ENCODE data around the gene FHDC1.

DNA sequence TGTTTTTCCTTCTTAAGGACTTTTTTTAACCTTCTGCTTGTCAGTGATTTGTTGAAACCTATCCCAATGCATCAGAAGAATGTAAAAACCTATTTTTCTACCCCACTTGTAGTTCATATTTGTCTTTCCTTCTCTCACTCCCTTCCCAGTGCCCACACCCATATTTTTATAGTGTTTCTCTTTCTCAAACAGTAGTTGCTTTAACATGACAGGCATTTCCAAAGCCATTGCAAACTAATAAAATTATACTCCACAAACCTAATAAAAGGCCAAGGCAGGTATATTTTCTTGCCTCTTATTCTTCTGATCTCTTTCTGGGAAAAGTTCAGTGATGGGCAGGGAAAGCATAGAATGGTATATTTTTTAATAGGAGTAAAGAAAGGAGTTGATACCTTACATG is 35.7 kb upstream of the FHDC1 start:
- TF ChIP-seq, protein P1, sequence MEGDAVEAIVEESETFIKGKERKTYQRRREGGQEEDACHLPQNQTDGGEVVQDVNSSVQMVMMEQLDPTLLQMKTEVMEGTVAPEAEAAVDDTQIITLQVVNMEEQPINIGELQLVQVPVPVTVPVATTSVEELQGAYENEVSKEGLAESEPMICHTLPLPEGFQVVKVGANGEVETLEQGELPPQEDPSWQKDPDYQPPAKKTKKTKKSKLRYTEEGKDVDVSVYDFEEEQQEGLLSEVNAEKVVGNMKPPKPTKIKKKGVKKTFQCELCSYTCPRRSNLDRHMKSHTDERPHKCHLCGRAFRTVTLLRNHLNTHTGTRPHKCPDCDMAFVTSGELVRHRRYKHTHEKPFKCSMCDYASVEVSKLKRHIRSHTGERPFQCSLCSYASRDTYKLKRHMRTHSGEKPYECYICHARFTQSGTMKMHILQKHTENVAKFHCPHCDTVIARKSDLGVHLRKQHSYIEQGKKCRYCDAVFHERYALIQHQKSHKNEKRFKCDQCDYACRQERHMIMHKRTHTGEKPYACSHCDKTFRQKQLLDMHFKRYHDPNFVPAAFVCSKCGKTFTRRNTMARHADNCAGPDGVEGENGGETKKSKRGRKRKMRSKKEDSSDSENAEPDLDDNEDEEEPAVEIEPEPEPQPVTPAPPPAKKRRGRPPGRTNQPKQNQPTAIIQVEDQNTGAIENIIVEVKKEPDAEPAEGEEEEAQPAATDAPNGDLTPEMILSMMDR (IDR thresholded peaks at IDR 0.05; ENCODE audit: low read depth, low read length, poor library complexity, severe bottlenecking): no peak
- no peak for TF ChIP-seq EZH2phosphoT487 (IDR thresholded peaks at IDR 0.05; ENCODE audit: borderline replicate concordance, low read length)
